GM19099 (cell line): ENCODE measurements around the gene FLOT2.

Experiments
- POLR2A ChIP-seq: IDR thresholded peaks from 3 replicates; pipeline ENCODE4 v1.6.1; 2011; ENCODE audit warnings: low read depth; ENCODE audit not compliant: insufficient read length; ENCODE audit errors: extremely low read depth

The FLOT2 gene

DNA sequence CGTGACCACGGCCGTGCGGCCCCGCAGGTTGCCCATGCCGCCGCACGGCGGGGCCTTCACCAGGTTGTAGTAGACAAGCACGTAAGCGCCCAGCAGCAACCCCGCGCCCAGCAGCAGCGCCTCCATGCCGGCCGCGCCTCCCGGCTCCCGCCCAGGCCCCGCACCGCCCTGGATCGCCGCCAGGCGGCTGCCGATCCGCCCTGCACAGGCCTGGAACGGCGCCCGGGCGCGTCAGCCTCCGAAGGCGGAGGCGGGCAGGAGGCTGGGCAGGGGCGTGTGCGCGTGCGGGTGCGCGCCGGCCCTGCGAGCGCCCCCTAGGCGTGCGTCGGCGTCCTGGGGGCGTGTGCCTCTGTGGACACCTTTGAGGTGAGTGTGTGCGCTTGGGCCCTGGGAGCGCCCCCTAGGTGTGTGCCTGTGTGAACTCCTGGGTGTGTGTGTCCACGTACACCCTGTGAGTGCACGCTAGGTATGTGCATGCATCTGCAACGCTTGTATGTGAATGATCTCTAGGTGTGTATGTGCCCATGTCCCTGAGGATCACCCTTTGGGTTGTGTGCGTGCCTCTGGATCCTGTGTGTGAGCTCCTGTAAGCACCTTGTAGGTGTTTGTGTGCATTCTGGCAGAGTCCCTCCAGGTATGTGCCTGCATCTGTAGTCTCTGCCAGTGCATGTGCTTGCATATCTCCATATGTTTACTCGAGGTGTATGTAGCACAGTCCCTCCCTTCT lies 5.4 kb upstream of the FLOT2 start, which contains the start of gene DHRS13:
Gene DHRS13, minus strand, starts transcription at position 261 of the 727 bp plus-strand sequence. Its CDS starts 135 bp downstream, at position 126.
- TF ChIP-seq POLR2A = peak; percentile 47

DNA sequence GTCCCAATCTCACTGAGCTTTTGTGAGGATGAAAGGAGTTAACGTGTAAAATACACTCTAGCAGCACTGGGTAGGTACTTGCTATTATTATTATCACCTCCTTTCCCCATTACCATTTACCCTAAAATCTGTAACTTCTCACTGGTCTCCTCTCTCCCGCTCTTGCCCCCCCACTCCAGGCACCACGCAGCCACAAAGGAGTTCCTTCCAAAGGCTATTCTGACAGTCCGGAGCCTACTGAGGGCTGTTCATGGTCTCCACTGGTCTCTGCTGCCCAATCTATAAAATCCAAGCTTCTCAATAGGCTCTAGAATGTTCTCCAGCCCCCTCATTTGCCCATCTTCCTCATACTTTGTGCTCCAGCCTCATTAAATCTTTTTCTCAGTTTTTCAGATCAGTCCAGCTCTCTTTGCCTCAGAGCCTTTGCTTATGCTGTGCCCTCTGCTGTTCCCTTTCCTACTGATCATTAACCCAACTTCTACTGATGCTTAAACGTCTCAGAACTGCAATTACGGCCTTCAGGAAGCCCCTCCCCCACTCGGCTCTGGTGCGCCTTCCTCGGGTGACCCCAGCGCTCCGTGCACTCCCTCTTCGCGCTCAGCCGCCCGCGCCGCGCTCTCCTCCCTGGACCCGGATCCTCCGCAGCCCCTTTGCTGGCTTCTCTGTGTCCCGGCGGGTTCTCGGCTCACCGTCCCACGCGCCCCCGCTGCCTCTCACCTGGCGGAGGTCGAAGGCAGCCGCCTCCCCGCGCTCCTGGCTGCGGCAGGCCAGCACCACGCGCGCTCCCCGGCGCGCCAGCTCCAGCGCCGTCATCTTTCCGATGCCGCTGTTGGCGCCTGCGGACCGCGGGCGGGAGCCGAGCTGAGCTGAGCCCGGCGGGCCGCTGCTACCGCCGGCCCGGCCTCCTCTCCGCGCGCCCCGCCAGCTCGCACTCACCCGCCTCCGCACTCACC lies 4.6 kb upstream of the FLOT2 start:
- TF ChIP-seq POLR2A = no peak

DNA sequence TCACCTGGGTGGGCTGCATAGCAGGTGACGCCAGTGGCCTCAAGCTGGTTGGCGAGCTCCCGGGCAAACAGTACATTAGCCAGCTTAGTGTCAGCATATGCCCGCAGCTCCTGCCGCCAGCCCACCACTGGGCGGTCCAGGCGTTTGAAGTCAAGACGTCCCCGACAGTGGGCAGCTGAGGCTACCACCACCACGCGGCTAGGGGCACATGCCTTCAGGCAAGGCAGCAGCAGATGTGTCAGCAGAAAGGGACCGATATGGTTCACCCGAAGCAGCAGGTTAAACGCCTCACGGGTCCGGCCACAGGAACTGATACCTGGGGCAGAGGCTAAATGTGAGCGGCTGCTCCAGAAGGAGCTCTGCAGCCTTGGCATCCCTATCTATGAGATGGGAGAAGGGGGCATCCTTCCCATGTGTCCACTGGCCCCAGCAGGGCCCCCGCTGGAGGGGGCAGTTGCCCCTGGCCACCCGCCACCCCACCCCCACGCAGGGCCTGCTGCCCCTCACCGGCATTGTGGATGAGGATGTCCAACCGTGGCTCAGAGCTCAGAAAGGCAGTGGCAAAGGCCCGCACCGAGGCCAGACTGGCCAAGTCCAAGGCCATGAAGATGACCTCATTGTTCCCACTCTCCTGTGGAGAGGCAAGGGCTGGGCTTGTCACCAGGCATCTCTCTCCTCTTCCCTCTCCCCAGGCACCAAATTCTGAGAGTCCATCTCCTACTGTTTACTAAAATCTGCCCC lies 3.6 kb upstream of the FLOT2 start:
- TF ChIP-seq POLR2A = no peak

DNA sequence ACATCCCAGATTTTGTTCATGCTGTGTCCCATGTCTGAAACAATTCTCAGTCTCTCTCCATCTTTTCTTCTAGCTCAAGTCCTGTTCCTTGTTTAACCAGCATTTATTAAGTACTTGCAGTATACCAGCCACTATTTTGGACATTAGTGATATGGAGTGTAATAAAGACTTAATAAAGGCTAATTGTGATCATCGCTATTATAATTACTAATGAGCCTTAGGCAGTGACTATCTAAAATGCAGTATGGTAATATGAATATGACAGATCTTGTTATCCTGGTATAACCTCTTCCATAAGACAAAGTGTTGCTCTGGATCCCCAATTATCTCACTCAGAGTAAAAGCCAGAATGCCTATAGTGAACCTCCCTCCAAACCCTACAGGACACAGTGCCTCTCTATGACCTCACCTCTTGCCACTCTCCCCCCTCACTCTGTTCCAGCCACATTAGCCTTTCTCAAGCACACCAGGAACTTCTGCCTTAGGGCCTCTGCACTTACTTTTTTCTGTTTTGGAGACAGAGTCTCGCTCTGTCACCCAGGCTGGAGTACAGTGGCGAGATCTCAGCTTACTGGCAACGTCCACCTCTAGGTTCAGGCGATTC lies 1.8 kb upstream of the FLOT2 start:
- no peak for TF ChIP-seq POLR2A

DNA sequence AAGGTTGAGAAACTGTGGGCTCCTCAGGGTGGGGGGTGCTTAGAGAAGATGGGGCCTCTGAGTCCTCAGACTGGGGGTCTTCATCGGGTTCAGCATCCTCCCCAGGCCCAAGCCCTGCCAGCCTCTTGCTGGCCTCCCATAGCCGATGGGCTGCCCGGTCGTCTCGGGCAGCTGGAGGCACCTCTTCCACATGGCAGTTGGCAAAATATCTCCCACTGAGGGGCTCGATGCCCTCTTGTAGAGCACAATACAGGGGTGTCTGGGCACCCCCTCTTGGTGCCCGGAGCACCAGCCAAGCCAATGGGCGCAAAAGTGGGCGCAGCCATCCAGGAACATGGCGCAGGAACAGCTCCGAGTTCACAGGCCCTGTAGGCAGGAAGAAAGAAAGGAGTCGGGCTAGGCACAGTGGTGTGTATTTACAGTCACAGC lies 1.0 kb upstream of the FLOT2 start:
- no peak for TF ChIP-seq POLR2A

DNA sequence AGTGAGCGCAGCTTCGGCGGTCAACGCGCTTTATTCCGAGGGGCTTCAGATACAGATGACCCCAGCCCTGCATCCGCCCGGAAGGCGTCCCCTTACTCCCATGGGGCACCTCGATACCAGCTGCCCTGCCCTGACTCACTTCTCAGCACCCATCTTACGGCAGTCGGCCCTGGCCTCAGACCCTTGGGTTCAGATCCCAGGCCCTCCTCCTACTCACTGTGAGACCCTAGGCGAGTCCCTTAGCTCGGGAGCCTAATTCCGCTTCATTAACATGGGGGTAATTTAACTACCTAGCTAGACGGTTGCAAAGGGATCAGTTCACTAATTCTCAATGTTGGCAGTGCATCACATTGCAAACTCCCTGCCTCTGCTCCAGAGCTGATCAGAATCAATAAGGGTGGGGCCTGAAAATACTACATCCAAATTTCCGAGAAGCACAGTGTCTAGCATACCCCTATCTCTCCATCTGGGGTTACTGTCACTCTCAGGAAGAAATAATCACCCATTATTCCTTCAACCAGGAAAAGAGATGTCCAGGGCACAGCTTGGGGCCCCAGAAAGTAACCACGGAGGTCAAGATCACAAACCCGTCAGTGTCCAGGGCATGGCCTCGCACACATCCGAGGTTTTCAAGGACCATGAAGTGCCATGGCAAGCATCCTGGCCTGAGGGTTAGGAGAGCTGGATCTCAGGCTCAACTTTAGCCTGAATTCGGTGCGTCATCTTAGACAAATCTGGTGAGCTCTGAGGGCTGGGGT lies 415 bp upstream of the FLOT2 start:
- TF ChIP-seq POLR2A = no peak

DNA sequence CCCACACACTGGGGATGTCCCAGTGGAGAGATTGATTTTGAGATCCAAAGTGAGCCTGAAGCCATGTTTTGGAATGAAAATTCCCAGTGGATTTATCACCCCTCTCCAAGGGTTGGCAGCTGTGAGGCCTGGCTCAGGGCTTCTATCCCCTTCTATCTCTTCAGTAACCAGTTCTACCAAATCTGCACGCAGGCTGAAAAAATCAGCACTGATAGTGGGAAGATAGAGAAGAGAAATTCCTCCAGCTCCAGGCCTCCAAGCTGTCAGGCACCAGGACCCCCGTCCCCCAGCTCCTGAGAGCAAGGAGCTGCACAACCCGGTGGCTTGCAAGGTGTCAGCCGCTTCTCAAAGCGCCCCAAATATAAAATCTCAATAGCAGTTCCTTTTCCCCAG lies 1.0 kb downstream of the FLOT2 start:
- TF ChIP-seq POLR2A = no peak

DNA sequence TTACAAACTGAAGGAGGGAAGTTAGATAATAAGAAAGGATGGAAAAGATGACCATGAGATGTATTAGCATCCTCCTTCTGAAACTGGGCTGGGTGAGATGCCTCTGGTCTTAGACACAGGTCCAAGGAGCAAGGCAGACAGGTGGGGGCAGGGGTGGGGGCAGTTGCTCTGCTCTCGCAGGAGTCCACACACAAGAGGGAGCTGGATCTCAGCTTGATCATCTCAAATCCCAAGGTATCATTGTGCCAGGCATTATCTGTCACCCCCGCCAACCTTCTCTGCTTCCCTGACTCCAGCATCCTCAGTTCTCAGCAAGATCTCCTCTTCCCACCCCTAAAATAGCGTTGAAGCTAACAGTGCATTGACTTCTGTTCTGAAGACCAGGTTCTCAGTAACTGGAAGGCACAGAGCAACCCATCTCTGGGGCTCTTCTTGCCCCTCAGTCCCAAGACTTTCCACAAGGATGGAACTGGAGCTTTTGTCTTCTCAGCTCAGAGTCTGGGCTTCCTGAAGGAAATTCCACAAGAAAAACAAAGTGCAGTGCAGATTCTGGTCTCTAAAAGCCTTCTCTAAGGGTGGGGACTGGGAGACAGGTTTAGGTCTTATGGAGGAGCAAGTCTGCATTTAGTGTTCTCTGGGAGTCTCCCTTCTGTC lies 1.6 kb downstream of the FLOT2 start:
- TF ChIP-seq POLR2A = no peak

DNA sequence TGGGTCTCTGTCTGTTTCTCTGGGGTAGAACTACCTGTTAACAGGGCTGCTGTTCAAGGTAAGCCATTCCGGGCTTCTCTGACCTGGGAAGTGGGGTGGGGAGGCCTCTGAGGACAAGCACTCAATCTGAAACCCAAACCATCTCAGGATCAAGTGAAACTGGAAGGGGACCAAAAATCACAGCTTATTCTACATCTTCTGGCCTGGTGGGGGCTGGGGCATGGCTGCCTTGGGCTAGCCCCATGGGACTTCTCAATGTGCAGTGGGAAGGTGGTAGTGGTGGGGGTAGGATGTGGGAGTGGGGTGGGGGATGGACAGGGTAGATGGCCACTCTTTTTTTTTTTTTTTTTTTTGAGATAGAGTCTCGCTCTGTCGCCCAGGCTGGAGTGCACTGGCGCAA lies 5.5 kb downstream of the FLOT2 start:
- no peak for TF ChIP-seq POLR2A

DNA sequence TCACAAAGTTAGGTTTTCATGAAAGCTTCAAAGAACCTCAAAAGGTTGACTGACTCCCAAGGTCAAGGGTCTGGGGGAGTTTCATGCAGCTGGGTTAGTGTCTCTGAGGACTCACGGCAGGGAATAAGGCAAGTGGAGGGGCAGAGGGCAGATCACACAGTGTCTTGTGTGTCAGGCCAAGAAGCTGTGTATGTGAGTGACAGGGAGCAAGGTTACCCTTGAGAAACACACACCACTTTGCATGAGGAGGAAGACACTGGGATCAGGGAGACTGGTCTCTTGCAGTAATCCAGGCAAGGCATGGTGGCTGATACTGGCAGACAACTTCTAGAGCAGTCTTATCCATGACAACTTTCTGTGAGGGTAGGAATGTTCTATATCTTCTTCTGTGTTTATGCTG lies 6.3 kb downstream of the FLOT2 start:
- TF ChIP-seq POLR2A = no peak

DNA sequence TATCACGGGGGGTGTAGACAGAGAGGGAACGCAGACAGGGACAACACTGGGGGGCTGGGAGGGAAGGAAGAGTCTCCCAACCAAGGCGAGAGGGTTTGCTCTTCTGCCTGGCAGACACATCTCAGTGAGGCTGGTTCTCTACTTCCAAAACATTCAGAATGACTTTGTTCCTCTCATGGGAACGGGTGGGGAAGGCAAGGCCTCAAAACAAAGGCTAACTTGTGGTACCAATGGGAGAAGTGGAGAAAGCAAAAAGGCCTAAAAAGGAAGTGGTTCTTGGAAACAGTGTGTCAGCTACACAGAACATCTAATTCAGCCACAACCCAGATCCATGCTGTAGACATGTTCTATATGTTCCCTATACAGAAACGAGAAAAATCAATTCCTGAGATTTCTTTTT lies 7.5 kb downstream of the FLOT2 start:
- no peak for TF ChIP-seq POLR2A

DNA sequence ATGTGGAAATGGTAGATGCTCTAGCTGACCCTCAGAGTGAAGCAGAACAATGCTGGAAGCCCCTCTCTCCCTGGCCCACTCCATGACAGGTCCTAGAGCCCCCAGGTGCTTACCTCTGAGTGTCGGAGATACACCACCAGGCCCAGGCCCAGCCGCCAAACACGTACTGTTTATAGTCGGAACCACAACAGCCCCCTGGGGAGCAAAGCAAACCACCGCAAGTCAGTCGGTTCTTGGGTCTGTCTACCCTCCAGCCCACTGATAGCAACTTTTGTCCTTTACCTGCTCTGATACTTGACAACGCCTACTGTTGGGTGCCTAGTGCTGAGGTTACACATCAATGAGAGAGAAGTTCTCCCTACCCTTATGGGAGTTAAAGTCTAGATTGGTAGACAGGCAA lies 8.7 kb downstream of the FLOT2 start:
- TF ChIP-seq POLR2A = no peak

DNA sequence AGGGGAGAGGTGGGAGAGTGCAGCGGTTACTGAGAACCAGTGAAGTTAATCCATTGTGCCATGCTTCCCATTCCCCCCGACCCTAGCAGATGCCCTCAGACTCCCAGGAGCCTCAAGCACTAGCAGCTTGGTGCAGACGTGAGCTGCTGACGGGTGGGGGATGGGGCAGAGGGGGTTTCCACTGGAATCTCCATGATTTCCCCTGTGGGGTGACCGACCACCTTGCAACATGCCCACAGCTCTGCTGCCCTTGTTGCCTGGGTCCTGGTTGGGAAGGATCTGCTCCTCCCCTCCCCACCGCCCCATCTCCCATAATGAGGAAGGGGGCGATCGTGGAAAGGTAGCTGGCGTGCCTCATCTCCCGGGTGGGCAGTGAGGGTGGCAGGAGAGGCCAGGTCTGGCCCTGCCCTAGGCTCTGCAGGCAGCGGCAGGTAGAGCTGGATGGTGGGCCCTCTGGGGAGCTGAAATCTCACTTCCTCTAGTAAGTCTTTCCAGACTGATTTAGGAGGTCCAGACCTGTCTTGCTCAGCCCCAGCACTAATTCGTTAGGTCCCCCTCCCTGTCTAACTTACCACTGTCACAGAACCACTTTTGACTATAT lies 9.6 kb downstream of the FLOT2 start:
- TF ChIP-seq POLR2A = no peak
